Endothelial cell (in vitro differentiated cells): ENCODE measurements around the gene PHYKPL. TPM values are rescaled to one million over a fixed set of nuclear protein-coding genes. Genes with fewer than 3 reads are reported as not detected.
"Not testable (repeated sequence)": the region's sequence is repeated elsewhere in the genome, so short reads cannot be mapped to it uniquely, and the experiment has no call there.

ENCODE experiments used
- DNase-seq: peaks from one replicate; pipeline ENCODE4 v3.0.0; 2021; ENCODE audit warnings: low spot score
- H3K27ac Mint-ChIP-seq: one replicate; pipeline ENCODE4 v1.8.0; 2021; ENCODE audit warnings: mixed read lengths, inconsistent platforms; ENCODE audit not compliant: unreplicated experiment
- H3K27me3 Mint-ChIP-seq: one replicate; pipeline ENCODE4 v1.8.0; 2021; ENCODE audit warnings: mild to moderate bottlenecking, moderate library complexity, mixed read lengths, inconsistent platforms; ENCODE audit not compliant: unreplicated experiment
- H3K36me3 Mint-ChIP-seq: one replicate; pipeline ENCODE4 v1.8.0; 2021; ENCODE audit warnings: mild to moderate bottlenecking, low read depth, mixed read lengths, inconsistent platforms; ENCODE audit not compliant: unreplicated experiment
- H3K4me1 Mint-ChIP-seq: one replicate; pipeline ENCODE4 v1.8.0; 2021; ENCODE audit warnings: mild to moderate bottlenecking, mixed read lengths, inconsistent platforms; ENCODE audit not compliant: unreplicated experiment
- H3K4me3 Mint-ChIP-seq: one replicate; pipeline ENCODE4 v1.8.0; 2021; ENCODE audit warnings: mild to moderate bottlenecking, mixed read lengths, inconsistent platforms; ENCODE audit not compliant: unreplicated experiment
- H3K9me3 Mint-ChIP-seq: one replicate; pipeline ENCODE4 v1.8.0; 2021; ENCODE audit warnings: mixed read lengths, inconsistent platforms; ENCODE audit not compliant: unreplicated experiment
- total RNA-seq: library from RNA; stranded (reverse); fragmentation: NEBNext Ultra II Directional; extraction: Animal tissue kit (Norgen Biotek cat#: 25700); gene quantifications from one replicate; pipeline ENCODE4 v1.2.1, GENCODE V29; 2021; ENCODE audit not compliant: unreplicated experiment
- TF ChIP-seq, protein P1 (sequence below): fragments of 200-600 bp; sonication (generic); IDR thresholded peaks from one replicate; pipeline ENCODE4 v1.5.0; 2021; ENCODE audit warnings: antibody characterized with exemption; ENCODE audit not compliant: unreplicated experiment

PHYKPL gene
- total RNA-seq, 1 donor from 2014 or later = 53.1 TPM

DNA sequence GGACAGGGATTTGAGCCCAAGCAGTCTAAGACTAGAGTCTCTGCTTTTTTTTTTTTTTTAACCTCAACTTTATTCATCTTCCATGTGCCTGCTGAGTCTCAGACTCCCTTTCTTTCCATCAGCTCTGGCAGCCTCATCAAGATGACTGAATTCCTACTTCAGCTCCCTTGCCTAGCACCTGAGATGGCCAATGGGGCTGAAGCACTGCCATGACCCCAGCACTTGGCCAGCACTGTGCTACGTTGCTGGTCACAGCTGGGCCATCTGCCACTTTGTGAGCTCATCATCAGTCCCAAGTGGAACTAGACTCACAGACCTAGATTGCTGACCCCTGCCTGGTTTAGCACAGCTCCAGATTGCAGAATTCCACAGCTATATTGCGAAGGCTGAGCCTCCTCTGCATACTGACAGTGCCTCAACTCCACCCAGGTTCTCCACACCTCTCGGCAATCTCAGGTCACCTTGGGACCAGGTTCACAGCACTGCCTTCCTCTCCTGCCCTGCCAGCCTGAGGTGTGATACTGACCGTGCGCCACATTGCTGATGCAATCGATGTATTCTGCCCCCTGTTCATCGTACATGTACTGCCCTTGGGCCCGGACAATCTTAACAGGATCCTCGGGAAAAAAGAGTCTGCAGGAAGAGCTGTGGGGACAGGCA lies 1.6 kb downstream of the PHYKPL start:
- H3K36me3 Mint-ChIP-seq = peaks cover 39% of the 10 kb centered on the region
- TF ChIP-seq, protein P1, sequence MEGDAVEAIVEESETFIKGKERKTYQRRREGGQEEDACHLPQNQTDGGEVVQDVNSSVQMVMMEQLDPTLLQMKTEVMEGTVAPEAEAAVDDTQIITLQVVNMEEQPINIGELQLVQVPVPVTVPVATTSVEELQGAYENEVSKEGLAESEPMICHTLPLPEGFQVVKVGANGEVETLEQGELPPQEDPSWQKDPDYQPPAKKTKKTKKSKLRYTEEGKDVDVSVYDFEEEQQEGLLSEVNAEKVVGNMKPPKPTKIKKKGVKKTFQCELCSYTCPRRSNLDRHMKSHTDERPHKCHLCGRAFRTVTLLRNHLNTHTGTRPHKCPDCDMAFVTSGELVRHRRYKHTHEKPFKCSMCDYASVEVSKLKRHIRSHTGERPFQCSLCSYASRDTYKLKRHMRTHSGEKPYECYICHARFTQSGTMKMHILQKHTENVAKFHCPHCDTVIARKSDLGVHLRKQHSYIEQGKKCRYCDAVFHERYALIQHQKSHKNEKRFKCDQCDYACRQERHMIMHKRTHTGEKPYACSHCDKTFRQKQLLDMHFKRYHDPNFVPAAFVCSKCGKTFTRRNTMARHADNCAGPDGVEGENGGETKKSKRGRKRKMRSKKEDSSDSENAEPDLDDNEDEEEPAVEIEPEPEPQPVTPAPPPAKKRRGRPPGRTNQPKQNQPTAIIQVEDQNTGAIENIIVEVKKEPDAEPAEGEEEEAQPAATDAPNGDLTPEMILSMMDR = no peak
- DNase-seq = no peak
- H3K9me3 Mint-ChIP-seq = no peaks in the 10 kb centered on the region
- peaks cover 21% of the 10 kb centered on the region for H3K27me3 Mint-ChIP-seq
- H3K4me1 Mint-ChIP-seq = peaks cover 14% of the 10 kb centered on the region
- peak overlapping the region; percentile 90 for H3K4me3 Mint-ChIP-seq
- H3K27ac Mint-ChIP-seq = no peak overlapping the region

DNA sequence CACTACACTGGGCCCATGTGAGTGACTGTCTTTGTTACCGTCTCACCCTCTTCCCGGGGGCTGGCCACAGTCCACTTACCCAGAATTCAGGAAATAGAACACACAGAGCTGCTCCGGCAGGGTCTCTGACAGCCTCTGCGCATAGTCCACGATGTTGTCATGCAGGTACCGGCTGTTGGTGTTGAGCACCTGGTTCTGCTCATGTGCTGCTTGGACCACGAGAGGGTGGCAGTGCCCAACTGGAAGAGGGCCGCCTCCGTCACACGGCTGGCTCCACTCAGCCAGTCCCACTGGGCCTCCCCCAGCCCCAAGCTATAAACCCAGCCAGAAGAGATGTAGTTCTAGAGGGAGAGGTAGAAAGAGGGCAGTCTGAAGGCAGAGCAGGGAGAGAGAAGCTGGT lies 2.7 kb downstream of the PHYKPL start:
- TF ChIP-seq, protein P1 = no peak
- Mint-ChIP-seq H3K4me3 (peak overlapping the region; percentile 59), H3K36me3 (peaks cover 42% of the 10 kb centered on the region), H3K4me1 (peaks cover 14% of the 10 kb centered on the region), H3K27ac (no peak overlapping the region), H3K9me3 (no peaks in the 10 kb centered on the region), H3K27me3 (peaks cover 21% of the 10 kb centered on the region)
- DNase-seq = no peak

DNA sequence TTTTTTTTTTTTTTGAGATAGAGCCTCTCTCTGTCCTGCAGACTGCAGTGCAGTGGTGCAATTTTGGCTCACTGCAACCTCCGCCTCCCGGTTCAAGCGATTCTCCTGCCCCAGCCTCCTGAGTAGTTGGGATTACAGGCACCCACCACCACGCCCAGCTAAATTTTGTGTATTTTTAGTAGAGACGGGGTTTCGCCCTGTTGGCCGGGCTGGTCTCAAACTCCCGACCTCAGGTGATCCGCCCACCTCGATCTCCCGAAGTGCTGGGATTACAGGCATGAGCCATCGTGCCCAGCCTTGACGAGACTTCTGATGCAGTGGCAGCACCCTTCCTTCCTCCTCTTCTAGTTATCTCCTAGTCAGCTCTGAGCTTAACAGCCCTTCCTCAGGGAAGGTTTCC lies 3.5 kb downstream of the PHYKPL start:
- H3K27ac Mint-ChIP-seq, H3K9me3 Mint-ChIP-seq, DNase-seq: not testable (repeated sequence)
- Mint-ChIP-seq H3K27me3 (peaks cover 21% of the 10 kb centered on the region), H3K36me3 (peaks cover 42% of the 10 kb centered on the region), H3K4me3 (peak overlapping the region; percentile 48), H3K4me1 (peaks cover 14% of the 10 kb centered on the region)

DNA sequence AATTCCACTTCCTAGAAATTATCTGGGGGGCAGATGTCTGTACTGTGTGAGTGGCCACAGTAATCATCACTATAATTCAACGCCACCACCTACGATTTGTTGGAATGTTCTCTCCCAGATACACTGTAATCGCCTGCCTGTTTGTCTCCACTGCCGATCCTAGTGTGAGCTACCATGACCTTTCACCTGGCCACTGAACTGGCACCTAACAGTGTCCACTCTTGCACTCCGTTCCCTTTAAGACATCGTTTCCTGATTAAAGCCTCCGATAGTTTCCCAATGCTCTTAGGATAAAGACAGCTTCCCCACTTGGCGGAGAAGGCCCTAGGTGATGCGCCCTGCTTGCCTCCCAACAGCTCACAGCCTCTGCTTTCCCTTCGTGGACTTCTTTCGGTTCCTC lies 4.0 kb downstream of the PHYKPL start:
- Mint-ChIP-seq H3K4me3 (no peak overlapping the region), H3K27ac (no peak overlapping the region), H3K9me3 (no peaks in the 10 kb centered on the region), H3K36me3 (peaks cover 46% of the 10 kb centered on the region), H3K4me1 (peaks cover 14% of the 10 kb centered on the region), H3K27me3 (peaks cover 21% of the 10 kb centered on the region)
- TF ChIP-seq, protein P1 = no peak
- DNase-seq = no peak

DNA sequence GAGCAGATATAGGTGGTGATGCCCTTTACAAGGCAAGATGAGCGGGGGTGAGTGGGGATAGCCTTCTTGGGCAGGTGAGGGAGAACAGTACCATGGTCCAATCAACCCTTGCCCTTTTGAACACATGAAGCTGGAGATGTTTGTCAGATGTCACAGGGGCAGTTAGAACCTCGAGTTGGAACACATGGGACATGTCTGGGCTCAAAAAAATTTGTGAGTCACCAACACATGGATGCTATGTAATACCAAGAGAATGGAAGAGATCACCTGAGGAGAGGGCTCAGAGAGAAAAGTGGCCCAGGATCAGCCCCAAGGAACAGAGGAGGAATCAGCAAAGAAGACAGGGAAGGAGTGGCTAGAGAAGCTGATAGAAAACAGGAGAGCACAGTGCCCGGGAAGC lies 4.7 kb downstream of the PHYKPL start:
- peak overlapping the region; percentile 61 for H3K4me3 Mint-ChIP-seq
- peaks cover 12% of the 10 kb centered on the region for H3K4me1 Mint-ChIP-seq
- H3K36me3 Mint-ChIP-seq = peaks cover 51% of the 10 kb centered on the region
- H3K27me3 Mint-ChIP-seq = peaks cover 21% of the 10 kb centered on the region
- no peaks in the 10 kb centered on the region for H3K9me3 Mint-ChIP-seq
- TF ChIP-seq, protein P1 = no peak
- no peak for DNase-seq
- H3K27ac Mint-ChIP-seq = no peak overlapping the region
